Lower leg skin (tissue), 4 donors: ENCODE measurements around the gene WNK2. TPM values are rescaled to one million over a fixed set of nuclear protein-coding genes. Genes with fewer than 3 reads are reported as not detected.

ENCODE experiments used
- DNase-seq, 2 donors: peaks; one replicate each; pipeline ENCODE4 v3.0.0-alpha.2; 2019; ENCODE audit warnings: low spot score in 2 of 2
- H3K4me3 ChIP-seq: fragments of 200-600 bp; sonication (generic); 2 replicates; pipeline ENCODE4 v1.5.1; 2017; ENCODE audit warnings: mild to moderate bottlenecking, low read depth; ENCODE audit not compliant: poor library complexity, severe bottlenecking
- CTCF ChIP-seq, 3 donors: fragments of 450-650 bp; IDR thresholded peaks; one replicate each; pipeline ENCODE4 v1.5.1; 2016; ENCODE audit warnings: antibody characterized with exemption in 3 of 3, mild to moderate bottlenecking in 3 of 3, moderate library complexity in 2 of 3
- POLR2A ChIP-seq, 2 donors: fragments of 450-650 bp; IDR thresholded peaks; one replicate each; pipeline ENCODE4 v1.6.1; 2016 to 2017; ENCODE audit warnings: antibody characterized with exemption in 2 of 2, mild to moderate bottlenecking in 1 of 2, moderate library complexity in 1 of 2
- WGBS, 2 donors: methylation state at CpG; one replicate each; pipeline ENCODE4 v1.1.5; 2018; 5-methylcytosine and 5-hydroxymethylcytosine counted together
- intact Hi-C: fragments of 100-400 bp; cut with DNase I; formaldehyde crosslinking; loops from one replicate; pipeline ENCODE4 v1.15.0; 2023; ENCODE audit warnings: low total_unique reads
- total RNA-seq, 4 donors: library from RNA; depleted of rRNA; stranded (reverse); fragments of >200 nt; gene quantifications; one replicate each; pipeline ENCODE4 v1.1.0, GENCODE V29; 2016

Gene WNK2
- total RNA-seq, 4 donors from 2014 or later, result 35.3 to 53.6 (median 42.6) TPM

GRCh38 chr9:93290495-93291434 is 106.8 kb downstream of the WNK2 start:
- WGBS, 2 donors, result 87 to 91% methylated on average over 21 of the region's 21 CpGs
- intact Hi-C loops, result no loop called here
- TF ChIP-seq POLR2A (IDR thresholded peaks at IDR 0.05) (no peak), CTCF (IDR thresholded peaks at IDR 0.05) (no peak)
- H3K4me3 ChIP-seq, result no peak overlapping the region
- peak in 1 of 2 donors; percentile 69 for DNase-seq

- no peak for TF ChIP-seq CTCF (IDR thresholded peaks at IDR 0.05)
- 72 to 73% methylated on average over 19 of the region's 19 CpGs for WGBS, 2 donors
- H3K4me3 ChIP-seq, result no peak overlapping the region
- intact Hi-C loops, result no loop called here
- peak in 1 of 2 donors; percentile 74 for DNase-seq
These were observed 107.8 kb downstream of the WNK2 start for GRCh38 chr9:93291536-93292287.

GRCh38 chr9:93292288-93292615 is 108.3 kb downstream of the WNK2 start:
- intact Hi-C loops, result no loop called here
- TF ChIP-seq POLR2A (IDR thresholded peaks at IDR 0.05), result no peak
- TF ChIP-seq CTCF (IDR thresholded peaks at IDR 0.05), result no peak
- 77 to 88% methylated on average over 10 of the region's 10 CpGs for WGBS, 2 donors
- H3K4me3 ChIP-seq, result no peak overlapping the region
- DNase-seq, result no peak

- TF ChIP-seq POLR2A (IDR thresholded peaks at IDR 0.05), result no peak
- no peak for TF ChIP-seq CTCF (IDR thresholded peaks at IDR 0.05)
- H3K4me3 ChIP-seq, result no peak overlapping the region
- WGBS, 2 donors, result 92 to 95% methylated on average over 21 to 43 of the region's 43 CpGs
- intact Hi-C loops, result no loop called here
- peak in 1 of 2 donors; percentile 77 for DNase-seq
These were observed 108.9 kb downstream of the WNK2 start for GRCh38 chr9:93292664-93293328.

- no peak for TF ChIP-seq POLR2A (IDR thresholded peaks at IDR 0.05)
- TF ChIP-seq CTCF (IDR thresholded peaks at IDR 0.05), result no peak
- intact Hi-C loops, result no loop called here
- no peak for DNase-seq
- WGBS, 2 donors, result 82 to 83% methylated on average over 9 of the region's 9 CpGs
- no peak overlapping the region for H3K4me3 ChIP-seq
These were observed 110.1 kb downstream of the WNK2 start for GRCh38 chr9:93294011-93294410.
